Panc1 (cell line): ENCODE data around the gene KRT35. TPM values are rescaled to one million over a fixed set of nuclear protein-coding genes. Genes with fewer than 3 reads are reported as not detected.
"Not testable (repeated sequence)": the region's sequence is repeated elsewhere in the genome, so short reads cannot be mapped to it uniquely, and the experiment has no call there.

ENCODE experiments used
- ATAC-seq: fragments of 200-7000 bp; cut with Tn5 transposase; 2 replicates; pipeline ENCODE4 v1.9.1; 2020; ENCODE audit warnings: mild to moderate bottlenecking, moderate library complexity
- BruUV-seq: library from RNA; stranded (reverse); fragments of 400-500 nt; replicated peaks from 2 replicates; lab custom pipeline; 2021; lab: Mats Ljungman, UMichigan
- CTCF ChIA-PET: fragments of 300-600 bp; sonication (Branson Sonifier 250); formaldehyde crosslinking; loops from one replicate; lab custom pipeline; 2022; ENCODE audit warnings: antibody characterized with exemption; lab: Charles Lee
- POLR2A ChIA-PET: fragments of 300-600 bp; sonication (Branson Sonifier 250); formaldehyde crosslinking; loops from one replicate; lab custom pipeline; 2022; ENCODE audit warnings: antibody characterized with exemption; lab: Charles Lee
- DNase-seq: peaks from one replicate; pipeline ENCODE4 v3.0.0-alpha.2; 2010; ENCODE audit warnings: low read depth, low spot score
- H3K27ac ChIP-seq: 2 replicates; pipeline ENCODE4 v1.5.1; 2011; ENCODE audit warnings: mild to moderate bottlenecking, low read length, inconsistent platforms
- H3K27me3 ChIP-seq: fragments of 200-500 bp; sonication (Bioruptor generic); 2 replicates; pipeline ENCODE4 v1.6.0; 2014; ENCODE audit warnings: low read length, inconsistent platforms; ENCODE audit not compliant: control insufficient read depth, insufficient read depth
- H3K36me3 ChIP-seq: fragments of 200-500 bp; sonication (Bioruptor generic); 2 replicates; pipeline ENCODE4 v1.5.1; 2014; ENCODE audit warnings: inconsistent platforms, mild to moderate bottlenecking, low read length, moderate library complexity; ENCODE audit not compliant: control insufficient read depth, insufficient read depth
- H3K4me1 ChIP-seq: 2 replicates; pipeline ENCODE4 v1.5.1; 2011; ENCODE audit warnings: inconsistent platforms, mild to moderate bottlenecking, low read length, moderate library complexity; ENCODE audit not compliant: control insufficient read depth, insufficient read depth
- H3K4me3 ChIP-seq, 2 experiments: 2 replicates each; pipeline ENCODE4 v1.5.1; 2011 to 2012; ENCODE audit warnings: low read depth in 2 of 2, low read length in 2 of 2, mild to moderate bottlenecking in 2 of 2, inconsistent platforms in 1 of 2, moderate library complexity in 1 of 2
- H3K9me3 ChIP-seq: fragments of 200-500 bp; sonication (Bioruptor generic); 2 replicates; pipeline ENCODE4 v1.5.1; 2014; ENCODE audit warnings: low read depth, mild to moderate bottlenecking, inconsistent platforms, low read length, moderate library complexity; ENCODE audit not compliant: control insufficient read depth, insufficient read depth
- CTCF ChIP-seq: fragments of 450-650 bp; IDR thresholded peaks from 2 replicates; pipeline ENCODE4 v1.5.1; 2017; ENCODE audit warnings: mild to moderate bottlenecking
- POLR2AphosphoS5 ChIP-seq: IDR thresholded peaks from 2 replicates; pipeline ENCODE4 v1.6.1; 2012; ENCODE audit warnings: mild to moderate bottlenecking, low read depth, low read length, moderate library complexity
- REST ChIP-seq, 2 experiments: IDR thresholded peaks; 2 replicates each; pipeline ENCODE4 v1.6.1; 2011 to 2012; ENCODE audit warnings: low read depth in 2 of 2, control low read depth in 1 of 2, low read length in 1 of 2, mild to moderate bottlenecking in 1 of 2, moderate library complexity in 1 of 2; ENCODE audit not compliant: insufficient read depth in 1 of 2
- SIN3A ChIP-seq: IDR thresholded peaks from 2 replicates; pipeline ENCODE4 v1.6.1; 2012; ENCODE audit warnings: low read depth, mild to moderate bottlenecking, low read length, moderate library complexity, borderline replicate concordance; ENCODE audit not compliant: insufficient read depth
- TCF7L2 ChIP-seq: IDR thresholded peaks from 2 replicates; pipeline ENCODE4 v1.6.1; 2011; ENCODE audit warnings: mild to moderate bottlenecking, low read depth, low read length, inconsistent platforms
- in situ Hi-C: cut with HindIII; loops from 2 replicates; pipeline ENCODE4 v1.10.0; 2016; ENCODE audit warnings: low sequenced_read_pairs, low pct_unique_long_range_greater_than_20kb
- intact Hi-C: fragments of 100-400 bp; cut with micrococcal nuclease; formaldehyde crosslinking; loops from one replicate; pipeline ENCODE4 v1.10.0; 2022; ENCODE audit not compliant: unreplicated experiment
- total RNA-seq: library from RNA; stranded (reverse); gene quantifications from one replicate; pipeline ENCODE4 v1.2.1, GENCODE V29; 2021; ENCODE audit not compliant: unreplicated experiment

The KRT35 gene
- total RNA-seq, 1 experiment from 2014 or later = not detected

- ATAC-seq (no peak), DNase-seq (no peak)
- no TSS peak for BruUV-seq
- TF ChIP-seq SIN3A = no peak
- TF ChIP-seq CTCF = no peak
- no peak for TF ChIP-seq TCF7L2
- TF ChIP-seq POLR2AphosphoS5 = no peak
- no peak for TF ChIP-seq REST (IDR thresholded peaks at IDR 0.05; ENCODE audit: insufficient read depth in 1 of 2, low read depth in 2 of 2, low read length in 1 of 2)
- intact Hi-C loops (no loop called here), in situ Hi-C loops (no loop called here)
- no peaks in the 10 kb centered on the region for H3K36me3 ChIP-seq
- H3K27ac ChIP-seq = no peak overlapping the region
- ChIA-PET CTCF (no interaction called here), POLR2A (interaction anchor here (0.6 kb wide), 1 partner anchor 521 kb away, joined by 6 read pairs; no protein-coding TSS in a partner anchor)
- H3K27me3 ChIP-seq = no peaks in the 10 kb centered on the region
- H3K4me3 ChIP-seq = no peak overlapping the region
- H3K4me1 ChIP-seq = no peaks in the 10 kb centered on the region
- no peaks in the 10 kb centered on the region for H3K9me3 ChIP-seq
These were observed 46.9 kb downstream of the KRT35 start for GRCh38 chr17:41434005-41434404.

- no peak overlapping the region for H3K4me3 ChIP-seq
- TF ChIP-seq CTCF (no peak), POLR2AphosphoS5 (no peak), REST (IDR thresholded peaks at IDR 0.05; ENCODE audit: insufficient read depth in 1 of 2, low read depth in 2 of 2, low read length in 1 of 2) (no peak), SIN3A (no peak), TCF7L2 (no peak)
- no peaks in the 10 kb centered on the region for H3K4me1 ChIP-seq
- no peak overlapping the region for H3K27ac ChIP-seq
- ChIA-PET POLR2A (interaction anchor here (0.6 kb wide), 1 partner anchor 521 kb away, joined by 6 read pairs; no protein-coding TSS in a partner anchor), CTCF (no interaction called here)
- BruUV-seq = no TSS peak
- no peaks in the 10 kb centered on the region for H3K36me3 ChIP-seq
- H3K9me3 ChIP-seq = no peaks in the 10 kb centered on the region
- ATAC-seq = no peak
- no peak for DNase-seq
- in situ Hi-C loops (no loop called here), intact Hi-C loops (no loop called here)
- no peaks in the 10 kb centered on the region for H3K27me3 ChIP-seq
These were observed 47.4 kb downstream of the KRT35 start for GRCh38 chr17:41433586-41433985.

GRCh38 chr17:41430376-41430775 lies 50.6 kb downstream of the KRT35 start:
- H3K27me3 ChIP-seq, ATAC-seq, H3K4me1 ChIP-seq, H3K4me3 ChIP-seq, POLR2A ChIA-PET, intact Hi-C loops, H3K9me3 ChIP-seq, BruUV-seq, H3K27ac ChIP-seq, H3K36me3 ChIP-seq, CTCF ChIA-PET, DNase-seq, in situ Hi-C loops: not testable (repeated sequence)
